WERI-Rb-1 (cell line): ENCODE measurements around the gene METTL26.

Experiments used
- DNase-seq: peaks from one replicate; pipeline ENCODE4 v3.0.0-alpha.2; 2020
- H3K27ac ChIP-seq: fragments of 250-450 bp; sonication (Bioruptor Pico); 2 replicates; pipeline ENCODE4 v1.5.1; 2020; ENCODE audit warnings: mild to moderate bottlenecking, moderate library complexity
- H3K27me3 ChIP-seq: fragments of 250-450 bp; sonication (Bioruptor Pico); 2 replicates; pipeline ENCODE4 v1.5.1; 2021; ENCODE audit warnings: mild to moderate bottlenecking, low read depth, moderate library complexity; ENCODE audit not compliant: insufficient read depth, severe bottlenecking
- H3K36me3 ChIP-seq: fragments of 250-450 bp; sonication (Bioruptor Pico); 2 replicates; pipeline ENCODE4 v1.5.1; 2020; ENCODE audit warnings: mild to moderate bottlenecking, moderate library complexity
- H3K4me3 ChIP-seq: 2 replicates; pipeline ENCODE4 v1.5.1; 2011; ENCODE audit warnings: low read depth, mild to moderate bottlenecking, control low read depth, low read length
- H3K9me3 ChIP-seq: fragments of 250-450 bp; sonication (Bioruptor Pico); 2 replicates; pipeline ENCODE4 v1.5.1; 2021; ENCODE audit warnings: mild to moderate bottlenecking, moderate library complexity; ENCODE audit not compliant: severe bottlenecking
- TF ChIP-seq, protein P1 (sequence below): IDR thresholded peaks from 2 replicates; pipeline ENCODE4 v1.5.1; 2011; ENCODE audit warnings: low read depth, mild to moderate bottlenecking, control low read depth, inconsistent platforms, low read length

The METTL26 gene

DNA sequence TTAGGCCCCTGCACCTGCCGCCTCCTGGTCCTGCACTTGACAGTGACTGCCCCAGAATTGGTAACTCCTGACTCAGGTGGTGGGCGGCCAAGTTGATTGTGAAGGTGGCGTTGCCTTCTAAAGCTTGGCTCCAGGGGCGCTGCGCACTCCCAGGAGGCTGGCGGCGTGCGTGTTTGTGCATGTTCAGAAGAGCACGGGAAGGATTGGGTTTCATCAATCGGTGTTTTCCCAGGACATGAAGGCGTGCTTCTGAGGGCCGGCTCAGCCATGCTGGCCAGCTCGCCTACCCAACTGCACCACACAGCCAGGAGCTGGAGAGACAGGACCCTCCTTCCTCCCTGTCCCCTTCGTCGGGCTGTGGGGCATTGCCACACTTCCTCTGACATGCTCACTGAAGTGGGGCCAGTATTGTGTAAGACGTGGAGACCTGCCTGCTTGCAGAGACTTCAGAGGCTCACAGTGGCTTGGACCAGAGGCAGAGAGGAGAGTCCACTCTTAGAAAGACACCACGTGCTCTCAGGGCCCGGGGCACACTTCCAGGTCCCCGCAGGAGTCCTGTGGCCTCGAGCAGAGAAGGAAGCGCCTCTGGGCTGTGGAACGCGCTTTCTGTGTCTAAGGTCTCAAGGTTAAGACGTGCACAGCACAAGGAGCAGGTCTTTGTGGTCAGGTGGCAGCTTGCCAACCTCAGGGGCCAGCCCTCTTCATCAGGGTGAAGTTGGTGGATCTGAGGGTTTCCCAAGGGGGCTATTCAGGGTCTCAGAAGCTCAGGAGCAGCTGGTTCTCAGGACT lies 43.4 kb downstream of the METTL26 start:
- H3K4me3 ChIP-seq: no peak overlapping the region
- H3K27ac ChIP-seq: peak overlapping the region; percentile 64
- H3K27me3 ChIP-seq: no peaks in the 10 kb centered on the region
- peaks cover 32% of the 10 kb centered on the region for H3K36me3 ChIP-seq
- peak; percentile 82 for DNase-seq
- TF ChIP-seq, protein P1, sequence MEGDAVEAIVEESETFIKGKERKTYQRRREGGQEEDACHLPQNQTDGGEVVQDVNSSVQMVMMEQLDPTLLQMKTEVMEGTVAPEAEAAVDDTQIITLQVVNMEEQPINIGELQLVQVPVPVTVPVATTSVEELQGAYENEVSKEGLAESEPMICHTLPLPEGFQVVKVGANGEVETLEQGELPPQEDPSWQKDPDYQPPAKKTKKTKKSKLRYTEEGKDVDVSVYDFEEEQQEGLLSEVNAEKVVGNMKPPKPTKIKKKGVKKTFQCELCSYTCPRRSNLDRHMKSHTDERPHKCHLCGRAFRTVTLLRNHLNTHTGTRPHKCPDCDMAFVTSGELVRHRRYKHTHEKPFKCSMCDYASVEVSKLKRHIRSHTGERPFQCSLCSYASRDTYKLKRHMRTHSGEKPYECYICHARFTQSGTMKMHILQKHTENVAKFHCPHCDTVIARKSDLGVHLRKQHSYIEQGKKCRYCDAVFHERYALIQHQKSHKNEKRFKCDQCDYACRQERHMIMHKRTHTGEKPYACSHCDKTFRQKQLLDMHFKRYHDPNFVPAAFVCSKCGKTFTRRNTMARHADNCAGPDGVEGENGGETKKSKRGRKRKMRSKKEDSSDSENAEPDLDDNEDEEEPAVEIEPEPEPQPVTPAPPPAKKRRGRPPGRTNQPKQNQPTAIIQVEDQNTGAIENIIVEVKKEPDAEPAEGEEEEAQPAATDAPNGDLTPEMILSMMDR: peak; percentile 83
- H3K9me3 ChIP-seq: no peaks in the 10 kb centered on the region

DNA sequence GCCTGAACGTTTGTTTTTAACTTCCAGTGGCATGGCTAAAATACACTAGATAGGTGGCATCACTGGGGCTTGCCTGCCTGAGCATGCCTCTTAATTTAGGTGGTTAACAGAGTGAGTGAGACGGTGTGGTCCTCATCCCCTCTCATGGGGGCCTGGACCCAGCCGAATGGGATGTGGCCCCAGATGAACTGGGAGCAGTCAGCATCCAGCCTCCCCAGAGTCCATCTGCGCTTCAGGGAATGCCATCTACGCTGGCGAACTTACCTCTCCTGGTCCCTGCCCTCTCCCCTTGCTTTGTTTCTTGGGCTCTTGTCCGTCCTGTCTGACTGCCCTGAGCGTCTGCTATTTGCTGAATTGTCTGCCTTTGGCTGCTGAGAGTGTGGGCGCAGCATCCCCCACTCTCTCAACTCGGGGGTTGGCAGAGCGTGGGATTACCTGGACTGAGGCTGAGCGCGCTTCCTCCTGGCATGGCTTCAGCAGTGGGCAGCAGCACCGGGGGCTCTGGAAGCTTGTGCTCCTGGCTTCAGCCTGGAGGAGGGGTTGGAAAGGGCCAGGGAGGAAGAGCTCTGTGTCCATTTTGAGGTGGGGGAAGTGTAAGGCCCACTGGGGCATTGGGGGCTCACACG lies 44.1 kb downstream of the METTL26 start:
- Histone ChIP-seq H3K4me3 (no peak overlapping the region), H3K27me3 (no peaks in the 10 kb centered on the region), H3K27ac (peak overlapping the region; percentile 64), H3K9me3 (no peaks in the 10 kb centered on the region), H3K36me3 (peaks cover 32% of the 10 kb centered on the region)
- no peak for DNase-seq
- TF ChIP-seq, protein P1: no peak

DNA sequence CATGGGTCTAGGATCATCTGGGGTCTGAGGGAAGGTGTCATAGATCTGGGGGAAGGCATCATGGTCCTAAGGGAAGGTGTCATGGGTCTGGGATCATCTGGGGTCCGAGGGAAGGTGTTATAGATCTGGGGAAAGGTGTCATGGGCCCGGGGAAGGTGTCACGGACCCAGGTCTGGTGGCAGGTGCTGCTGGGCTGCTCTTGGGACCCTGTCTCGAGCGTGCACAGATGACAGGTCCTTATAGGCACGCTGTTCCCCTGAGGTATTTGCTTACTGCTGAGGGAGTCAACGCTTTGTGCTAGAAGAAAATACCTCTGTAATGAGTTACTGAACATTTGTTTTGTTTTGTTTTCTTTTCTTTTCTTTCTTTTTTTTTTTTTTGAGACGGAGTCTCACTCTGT lies 44.9 kb downstream of the METTL26 start:
- Histone ChIP-seq H3K4me3 (no peak overlapping the region), H3K27me3 (no peaks in the 10 kb centered on the region), H3K27ac (no peak overlapping the region), H3K36me3 (peaks cover 24% of the 10 kb centered on the region), H3K9me3 (no peaks in the 10 kb centered on the region)
- DNase-seq: no peak
- TF ChIP-seq, protein P1: no peak

DNA sequence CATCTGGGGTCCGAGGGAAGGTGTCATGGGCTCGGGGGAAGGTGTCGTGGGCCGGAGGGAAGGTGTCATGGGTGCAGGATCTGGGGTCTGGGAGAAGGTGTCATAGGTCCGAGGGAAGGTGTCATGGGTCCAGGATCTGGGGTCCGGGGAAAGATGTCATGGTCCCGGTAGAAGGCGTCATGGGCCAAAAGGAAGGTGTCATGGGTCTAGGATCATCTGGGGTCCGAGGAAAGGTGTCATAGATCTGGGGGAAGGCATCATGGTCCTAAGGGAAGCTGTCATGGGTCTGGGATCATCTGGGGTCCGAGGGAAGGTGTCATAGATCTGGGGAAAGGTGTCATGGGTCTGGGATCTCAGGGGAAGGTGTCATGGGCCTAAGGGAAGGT lies 45.3 kb downstream of the METTL26 start:
- TF ChIP-seq, protein P1: no peak
- Histone ChIP-seq H3K27ac (peak overlapping the region; percentile 81; the same call in 1 of the 2 replicates), H3K9me3 (no peaks in the 10 kb centered on the region), H3K4me3 (peak overlapping the region; percentile 64), H3K36me3 (peaks cover 22% of the 10 kb centered on the region), H3K27me3 (no peaks in the 10 kb centered on the region)
- no peak for DNase-seq

DNA sequence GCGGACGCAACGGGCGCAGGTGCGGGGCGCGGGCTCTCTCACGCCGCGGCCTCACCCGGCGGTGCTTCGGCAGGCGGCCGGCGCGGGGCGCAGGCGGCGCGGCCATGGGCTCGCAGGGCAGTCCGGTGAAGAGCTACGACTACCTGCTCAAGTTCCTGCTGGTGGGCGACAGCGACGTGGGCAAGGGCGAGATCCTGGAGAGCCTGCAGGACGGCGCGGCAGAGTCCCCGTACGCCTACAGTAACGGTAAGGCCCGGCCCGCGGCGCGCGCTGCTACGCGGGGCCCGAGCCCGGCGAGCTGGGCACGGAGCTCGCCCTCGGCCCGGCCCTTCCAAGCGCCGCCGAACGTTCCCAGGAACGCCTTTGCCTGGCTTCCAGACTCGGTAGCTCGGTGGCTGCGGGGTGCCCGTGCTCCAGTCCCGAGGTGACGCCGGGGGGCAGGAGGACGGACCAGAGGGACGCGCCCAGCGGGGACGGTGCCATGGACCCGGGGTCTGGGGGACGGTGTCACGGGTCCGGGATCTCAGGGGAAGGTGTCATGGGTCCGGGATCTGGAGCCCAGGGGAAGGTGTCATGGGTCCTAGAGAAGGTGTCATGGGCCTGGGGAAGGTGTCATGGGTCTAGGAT lies 45.8 kb downstream of the METTL26 start:
- Histone ChIP-seq H3K27me3 (no peaks in the 10 kb centered on the region), H3K9me3 (no peaks in the 10 kb centered on the region), H3K36me3 (peaks cover 19% of the 10 kb centered on the region), H3K27ac (peak overlapping the region; percentile 81), H3K4me3 (peak overlapping the region; percentile 64)
- TF ChIP-seq, protein P1: no peak; the same call in 1 of the 2 replicates
- DNase-seq: peak; percentile 31
